Stimulated activated CD8-positive, alpha-beta memory T cell treated with anti-CD3 and anti-CD28 coated beads, Interleukin-4, amount 100 ng/mL, for 24 hours (primary cell): Measurements from ENCODE around the gene STXBP5.

Experiments used
- DNase-seq: peaks from one replicate; pipeline ENCODE4 v3.0.0-alpha.2; 2020; ENCODE audit warnings: low read depth

Gene STXBP5

GRCh38 chr6:147211349-147211748, 7.1 kb downstream of the STXBP5 start:
- DNase-seq, result no peak

DNA sequence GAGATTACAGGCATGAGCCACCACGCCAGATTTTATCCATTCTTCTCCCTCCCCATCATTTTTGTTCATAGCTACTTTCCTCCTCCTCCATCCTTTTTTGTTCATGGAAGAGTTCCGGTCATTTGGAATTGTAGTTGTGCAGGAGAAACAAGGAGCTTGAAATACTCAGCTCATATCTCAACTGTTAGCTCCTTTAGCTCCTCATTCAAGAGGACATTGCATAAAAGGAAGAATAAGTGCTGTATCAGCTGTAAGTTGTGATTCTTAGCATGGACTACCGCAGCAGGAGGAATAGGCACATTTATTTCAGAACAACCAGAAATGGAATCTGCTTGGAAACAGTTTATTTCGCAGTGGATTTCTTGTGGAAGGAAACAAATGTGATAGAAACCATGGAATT, 7.6 kb downstream of the STXBP5 start:
- DNase-seq, result no peak

GRCh38 chr6:147212622-147213021, 8.4 kb downstream of the STXBP5 start:
- no peak for DNase-seq

GRCh38 chr6:147213772-147214171, 9.6 kb downstream of the STXBP5 start:
- DNase-seq, result no peak

DNA sequence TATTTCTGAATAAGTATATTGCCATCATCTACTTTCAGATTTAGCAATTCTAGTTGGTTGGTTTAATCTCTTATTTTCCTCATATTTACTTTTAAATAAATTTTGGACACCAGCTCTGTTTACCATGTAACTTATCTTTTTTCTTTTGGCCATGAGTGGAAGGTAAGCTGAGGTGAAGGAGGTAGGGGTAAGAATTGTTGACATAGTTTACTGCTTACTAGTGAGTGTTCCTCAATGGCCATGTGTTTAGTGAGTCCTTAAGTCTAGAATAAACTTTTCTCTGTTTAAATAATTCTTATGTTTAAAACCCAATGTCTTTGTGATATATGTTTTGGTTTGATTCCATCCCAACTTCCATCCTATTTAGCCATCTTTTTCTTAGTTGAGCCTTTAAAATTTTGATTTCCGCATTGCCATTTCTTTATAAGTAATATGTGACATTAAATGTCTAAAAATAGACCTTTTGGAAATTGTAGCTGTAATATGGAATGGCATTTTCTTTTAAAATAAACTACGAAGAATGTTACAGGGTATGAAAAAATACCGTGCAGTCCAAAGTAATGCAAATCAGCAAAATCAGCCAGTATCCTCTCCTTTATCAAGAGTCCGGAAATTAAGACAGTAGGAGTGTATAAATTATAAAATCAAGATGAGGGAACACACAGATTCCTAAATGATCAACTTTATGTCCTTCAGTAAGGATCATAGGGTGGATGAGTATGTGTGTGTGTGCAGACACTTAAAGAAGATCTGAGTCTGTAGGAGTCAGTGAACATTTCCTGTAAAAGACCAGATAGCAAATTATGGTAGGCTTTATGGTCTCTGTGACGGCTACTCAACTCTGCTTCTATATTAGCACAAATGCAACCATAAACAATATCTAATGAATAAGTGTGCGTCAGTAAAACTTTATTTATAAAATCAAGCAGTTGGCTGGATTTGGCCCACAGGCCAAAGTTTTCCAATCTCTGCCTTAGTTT, 10.3 kb downstream of the STXBP5 start:
- DNase-seq, result no peak

GRCh38 chr6:147216915-147217314, 12.7 kb downstream of the STXBP5 start:
- DNase-seq, result no peak

DNA sequence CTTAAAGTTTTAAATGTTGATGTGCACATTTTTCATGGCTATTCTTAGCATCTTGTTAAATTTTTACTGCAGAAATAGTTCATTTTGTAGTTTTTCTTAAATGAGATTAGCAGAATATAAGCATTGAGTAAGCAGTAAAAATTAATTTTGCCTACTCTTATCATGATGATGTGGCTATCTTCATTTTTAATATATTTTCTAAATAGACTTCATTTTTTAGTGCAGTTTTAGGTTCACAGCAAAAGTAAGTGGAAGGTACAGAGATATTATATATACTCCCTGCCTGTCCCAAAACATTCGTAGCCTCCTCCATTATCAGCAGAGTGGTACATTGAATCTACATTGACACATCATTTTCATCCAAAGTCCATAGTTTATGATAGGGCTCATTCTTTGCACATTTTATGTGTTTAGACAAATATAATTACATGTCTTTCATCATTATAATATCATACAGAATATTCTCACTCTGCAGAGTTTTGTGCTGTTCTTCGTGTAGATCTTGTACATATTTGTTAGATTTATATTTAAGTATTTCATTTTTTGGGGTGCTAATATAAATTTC, 13.7 kb downstream of the STXBP5 start:
- DNase-seq, result no peak

GRCh38 chr6:147218797-147219196, 14.6 kb downstream of the STXBP5 start:
- DNase-seq, result no peak

DNA sequence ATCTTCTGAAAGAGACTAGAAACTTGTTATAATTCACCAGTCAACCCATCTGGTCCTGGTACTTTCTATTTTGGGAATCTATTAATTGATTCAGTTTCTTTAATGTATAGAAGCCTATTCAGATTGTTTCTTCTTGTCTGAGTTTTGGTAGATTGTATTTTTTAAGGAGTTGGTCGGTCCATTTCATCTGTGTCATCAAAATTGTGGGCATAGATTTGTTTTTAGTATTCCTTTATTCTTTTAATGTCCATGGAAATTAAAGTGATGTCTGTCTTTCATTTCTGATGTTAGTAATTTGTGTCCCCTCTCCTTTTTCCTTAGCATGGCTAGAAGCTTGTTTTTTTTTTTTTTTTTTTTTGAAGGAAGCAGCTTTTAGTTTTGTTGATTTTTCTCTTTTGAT, 15.2 kb downstream of the STXBP5 start:
- DNase-seq, result no peak

- DNase-seq, result no peak
Measured at GRCh38 chr6:147220345-147220744, 16.1 kb downstream of the STXBP5 start.

GRCh38 chr6:147221739-147222138, 17.5 kb downstream of the STXBP5 start:
- no peak for DNase-seq

- no peak for DNase-seq
Measured at GRCh38 chr6:147222160-147222838, 18.1 kb downstream of the STXBP5 start.

GRCh38 chr6:147223736-147224135, 19.5 kb downstream of the STXBP5 start:
- DNase-seq, result no peak

- DNase-seq, result no peak
Measured at GRCh38 chr6:147226163-147226724, 22.0 kb downstream of the STXBP5 start.

GRCh38 chr6:147226877-147227276, 22.7 kb downstream of the STXBP5 start:
- DNase-seq, result no peak

DNA sequence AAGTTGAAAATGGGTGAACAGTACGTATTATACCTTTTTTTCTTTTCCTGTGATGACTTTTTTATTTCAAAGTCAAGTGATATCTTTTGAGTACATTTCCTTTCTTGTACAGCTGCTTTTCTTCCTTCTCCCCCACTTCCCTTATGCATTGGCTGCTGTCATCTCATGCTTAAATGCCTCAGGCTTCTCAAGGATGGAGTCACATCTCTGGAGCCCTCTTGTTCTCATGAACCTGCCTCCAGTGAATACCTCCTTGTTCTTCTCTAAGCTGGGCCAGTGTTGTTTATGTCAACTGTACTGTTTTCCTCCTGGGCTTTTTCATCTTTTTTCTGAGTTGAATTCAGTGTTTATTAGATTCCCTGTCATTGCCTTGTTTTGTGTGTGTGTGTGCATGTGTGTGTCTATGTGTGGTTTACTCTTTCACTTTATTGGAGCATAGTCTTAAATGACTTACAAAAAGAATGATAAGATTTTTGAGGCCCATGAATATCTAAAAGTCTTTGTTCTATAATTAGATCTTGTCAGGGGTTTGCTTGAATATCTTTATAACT, 23.6 kb downstream of the STXBP5 start:
- no peak for DNase-seq

- DNase-seq, result no peak
Measured at GRCh38 chr6:147231589-147231988, 27.4 kb downstream of the STXBP5 start.

DNA sequence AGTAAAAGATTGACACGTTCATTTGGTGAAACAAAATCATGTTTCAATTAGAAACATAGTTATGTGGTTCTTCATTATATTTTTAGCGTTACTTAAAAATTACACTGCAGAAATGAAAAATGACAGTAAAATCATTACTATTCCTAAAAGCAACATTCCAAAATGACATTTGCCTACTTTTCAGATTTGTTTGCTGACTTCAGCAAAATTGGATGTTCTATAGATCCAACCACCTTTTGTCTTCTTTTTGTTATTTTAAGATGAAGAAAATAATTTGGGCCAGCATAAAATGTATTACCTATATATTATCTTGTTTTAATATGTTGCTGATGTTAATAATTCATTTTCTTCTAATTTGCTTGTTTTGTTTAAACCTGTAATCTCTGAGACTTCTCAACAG, 30.5 kb downstream of the STXBP5 start:
- no peak for DNase-seq

DNA sequence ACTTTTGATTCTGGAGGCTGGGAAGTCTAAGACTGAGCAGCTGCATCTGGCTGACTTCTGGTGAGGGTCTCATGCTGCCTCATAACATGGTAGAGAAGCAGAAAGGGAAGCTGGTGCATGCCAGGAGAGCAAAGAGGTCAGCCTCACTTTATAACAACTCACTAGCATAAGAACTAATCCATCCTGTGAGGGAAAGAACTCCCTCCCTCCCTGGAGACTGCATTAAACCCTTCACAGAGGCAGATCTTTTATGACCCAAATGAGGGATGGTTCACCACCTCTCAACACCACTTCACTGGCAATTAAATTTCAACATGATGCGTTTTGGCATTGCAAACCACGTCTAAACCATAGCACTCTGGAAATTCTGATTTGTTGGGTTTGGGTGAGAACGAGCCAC, 33.9 kb downstream of the STXBP5 start:
- DNase-seq, result no peak

- no peak for DNase-seq
Measured at GRCh38 chr6:147238906-147239305, 34.7 kb downstream of the STXBP5 start.

- no peak for DNase-seq
Measured at GRCh38 chr6:147244832-147245231, 40.6 kb downstream of the STXBP5 start.

- DNase-seq, result no peak
Measured at GRCh38 chr6:147245693-147246092, 41.5 kb downstream of the STXBP5 start.
